GM12864 (cell line): Measurements from ENCODE around the gene KCNF1.

Experiments used
- DNase-seq: peaks from one replicate; pipeline ENCODE4 v3.0.0-alpha.2; 2011; ENCODE audit warnings: low read depth
- H3K4me3 ChIP-seq: 2 replicates; pipeline ENCODE4 v1.5.1; 2011; ENCODE audit warnings: mild to moderate bottlenecking, low read depth, low read length, control low read depth
- CTCF ChIP-seq: IDR thresholded peaks from 2 replicates; pipeline ENCODE4 v1.5.1; 2011; ENCODE audit warnings: low read depth, mild to moderate bottlenecking, moderate library complexity, low read length, control low read depth, inconsistent platforms; ENCODE audit errors: missing control alignments

The KCNF1 gene

GRCh38 chr2:10885094-10885860, 26.5 kb upstream of the KCNF1 start:
- no peak overlapping the region for H3K4me3 ChIP-seq
- no peak for TF ChIP-seq CTCF
- DNase-seq: no peak

GRCh38 chr2:10887476-10887875, 24.3 kb upstream of the KCNF1 start:
- no peak for TF ChIP-seq CTCF
- DNase-seq: no peak
- H3K4me3 ChIP-seq: no peak overlapping the region

- no peak for DNase-seq
- TF ChIP-seq CTCF: no peak
- no peak overlapping the region for H3K4me3 ChIP-seq
Measured at GRCh38 chr2:10889651-10890215, 22.0 kb upstream of the KCNF1 start.

GRCh38 chr2:10890706-10891270, 20.9 kb upstream of the KCNF1 start:
- no peak overlapping the region for H3K4me3 ChIP-seq
- no peak for TF ChIP-seq CTCF
- DNase-seq: no peak

- DNase-seq: no peak
- H3K4me3 ChIP-seq: no peak overlapping the region
- no peak for TF ChIP-seq CTCF
Measured at GRCh38 chr2:10891390-10891789, 20.3 kb upstream of the KCNF1 start.

GRCh38 chr2:10891848-10892247, 19.9 kb upstream of the KCNF1 start:
- DNase-seq: no peak
- TF ChIP-seq CTCF: no peak
- no peak overlapping the region for H3K4me3 ChIP-seq
